GM12872 (cell line): Measurements from ENCODE around the gene LMTK3.

Experiments used
- CTCF ChIP-seq: IDR thresholded peaks from 3 replicates; pipeline ENCODE4 v1.5.1; 2011; ENCODE audit warnings: low read depth, mild to moderate bottlenecking, low read length, moderate library complexity; ENCODE audit not compliant: insufficient read depth

Gene LMTK3

GRCh38 chr19:48484931-48485612 is 26.6 kb downstream of the LMTK3 start:
- TF ChIP-seq CTCF = no peak

GRCh38 chr19:48484247-48484893 is 27.3 kb downstream of the LMTK3 start:
- no peak for TF ChIP-seq CTCF

GRCh38 chr19:48483301-48483700 is 28.3 kb downstream of the LMTK3 start:
- no peak for TF ChIP-seq CTCF

- TF ChIP-seq CTCF = no peak
Observed at GRCh38 chr19:48481846-48482639, 29.6 kb downstream of the LMTK3 start.

- TF ChIP-seq CTCF = no peak
Observed at GRCh38 chr19:48480558-48481500, 30.8 kb downstream of the LMTK3 start.

- TF ChIP-seq CTCF = no peak
Observed at GRCh38 chr19:48480183-48480557, 31.5 kb downstream of the LMTK3 start.
